Neural crest cell (in vitro differentiated cells): ENCODE measurements around the gene MAPK10. TPM values are rescaled to one million over a fixed set of nuclear protein-coding genes. Genes with fewer than 3 reads are reported as not detected.
"Not testable (repeated sequence)": the region's sequence is repeated elsewhere in the genome, so short reads cannot be mapped to it uniquely, and the experiment has no call there.

Experiments
- DNase-seq: peaks from one replicate; pipeline ENCODE4 v3.0.0; 2021; ENCODE audit warnings: low read depth, mixed read lengths, low spot score
- H3K27ac Mint-ChIP-seq: one replicate; pipeline ENCODE4 v1.8.0; 2021; ENCODE audit warnings: mild to moderate bottlenecking, mixed read lengths; ENCODE audit not compliant: unreplicated experiment
- H3K27me3 Mint-ChIP-seq: 2 replicates; pipeline ENCODE4 v1.8.0; 2021; ENCODE audit warnings: low read depth, mild to moderate bottlenecking, mixed read lengths
- H3K36me3 Mint-ChIP-seq: 2 replicates; pipeline ENCODE4 v1.8.0; 2021; ENCODE audit warnings: low read depth, mild to moderate bottlenecking, mixed read lengths
- H3K4me1 Mint-ChIP-seq: 2 replicates; pipeline ENCODE4 v1.8.0; 2021; ENCODE audit warnings: mixed read lengths
- H3K4me3 Mint-ChIP-seq: one replicate; pipeline ENCODE4 v1.8.0; 2021; ENCODE audit warnings: mild to moderate bottlenecking, mixed read lengths
- H3K9me3 Mint-ChIP-seq: 2 replicates; pipeline ENCODE4 v1.8.0; 2021; ENCODE audit warnings: mixed read lengths
- CTCF ChIP-seq: fragments of 200-600 bp; sonication (generic); conservative IDR thresholded peaks from 2 replicates; pipeline ENCODE4 v1.5.0; 2021; ENCODE audit warnings: antibody characterized with exemption, mild to moderate bottlenecking
- total RNA-seq: library from RNA; stranded (reverse); gene quantifications from 2 replicates; pipeline ENCODE4 v1.2.1, GENCODE V29; 2021

MAPK10 gene
- total RNA-seq, 1 donor from 2014 or later, result 62.2 TPM

GRCh38 chr4:85966373-85966772, 393.5 kb downstream of the MAPK10 start:
- no peaks in the 10 kb centered on the region for H3K27me3 Mint-ChIP-seq
- H3K4me1 Mint-ChIP-seq, result no peaks in the 10 kb centered on the region
- H3K36me3 Mint-ChIP-seq, result no peaks in the 10 kb centered on the region
- no peak overlapping the region for H3K4me3 Mint-ChIP-seq
- no peak for TF ChIP-seq CTCF
- H3K27ac Mint-ChIP-seq, result no peak overlapping the region
- no peak for DNase-seq
- H3K9me3 Mint-ChIP-seq, result no peaks in the 10 kb centered on the region

GRCh38 chr4:85965529-85965928, 394.3 kb downstream of the MAPK10 start:
- Mint-ChIP-seq H3K27me3 (no peaks in the 10 kb centered on the region), H3K4me1 (peaks cover 5% of the 10 kb centered on the region)

GRCh38 chr4:85965017-85965416, 394.8 kb downstream of the MAPK10 start:
- not testable (repeated sequence) for H3K27me3 Mint-ChIP-seq

More at GRCh38 chr4:85965529-85965928, 394.3 kb downstream of the MAPK10 start:
- no peaks in the 10 kb centered on the region for H3K9me3 Mint-ChIP-seq
- no peaks in the 10 kb centered on the region for H3K36me3 Mint-ChIP-seq
- no peak overlapping the region for H3K4me3 Mint-ChIP-seq
- DNase-seq, result no peak
- no peak for TF ChIP-seq CTCF
- no peak overlapping the region for H3K27ac Mint-ChIP-seq

GRCh38 chr4:85964298-85964697, 395.6 kb downstream of the MAPK10 start:
- Mint-ChIP-seq H3K9me3 (no peaks in the 10 kb centered on the region), H3K27ac (no peak overlapping the region), H3K36me3 (no peaks in the 10 kb centered on the region)

More at GRCh38 chr4:85965017-85965416, 394.8 kb downstream of the MAPK10 start:
- not testable (repeated sequence) for H3K4me1 Mint-ChIP-seq, DNase-seq, H3K27ac Mint-ChIP-seq, H3K9me3 Mint-ChIP-seq, H3K36me3 Mint-ChIP-seq, H3K4me3 Mint-ChIP-seq

GRCh38 chr4:85963231-85963630, 396.6 kb downstream of the MAPK10 start:
- no peak for TF ChIP-seq CTCF
- DNase-seq, result no peak
- Mint-ChIP-seq H3K4me3 (no peak overlapping the region), H3K27me3 (no peaks in the 10 kb centered on the region), H3K4me1 (peaks cover 5% of the 10 kb centered on the region), H3K9me3 (no peaks in the 10 kb centered on the region), H3K27ac (no peak overlapping the region), H3K36me3 (no peaks in the 10 kb centered on the region)

More at GRCh38 chr4:85964298-85964697, 395.6 kb downstream of the MAPK10 start:
- H3K4me3 Mint-ChIP-seq, result no peak overlapping the region
- H3K4me1 Mint-ChIP-seq, result peaks cover 5% of the 10 kb centered on the region
- no peak for TF ChIP-seq CTCF
- DNase-seq, result no peak
- H3K27me3 Mint-ChIP-seq, result no peaks in the 10 kb centered on the region

- Mint-ChIP-seq H3K36me3 (no peaks in the 10 kb centered on the region), H3K27me3 (no peaks in the 10 kb centered on the region), H3K9me3 (no peaks in the 10 kb centered on the region), H3K4me3 (no peak overlapping the region), H3K27ac (no peak overlapping the region), H3K4me1 (peaks cover 5% of the 10 kb centered on the region)
- DNase-seq, result no peak
- TF ChIP-seq CTCF, result no peak
Measured at GRCh38 chr4:85961887-85962286, 398.0 kb downstream of the MAPK10 start.
